HG03025 (cell line): Measurements from ENCODE around the gene ACTN1.

Experiments used
- ATAC-seq: cut with Tn5 transposase; IDR thresholded peaks from one replicate; pipeline ENCODE4 v1.9.1; 2021; ENCODE audit warnings: mild to moderate bottlenecking, moderate library complexity; ENCODE audit not compliant: unreplicated experiment, low FRiP score

Gene ACTN1

DNA sequence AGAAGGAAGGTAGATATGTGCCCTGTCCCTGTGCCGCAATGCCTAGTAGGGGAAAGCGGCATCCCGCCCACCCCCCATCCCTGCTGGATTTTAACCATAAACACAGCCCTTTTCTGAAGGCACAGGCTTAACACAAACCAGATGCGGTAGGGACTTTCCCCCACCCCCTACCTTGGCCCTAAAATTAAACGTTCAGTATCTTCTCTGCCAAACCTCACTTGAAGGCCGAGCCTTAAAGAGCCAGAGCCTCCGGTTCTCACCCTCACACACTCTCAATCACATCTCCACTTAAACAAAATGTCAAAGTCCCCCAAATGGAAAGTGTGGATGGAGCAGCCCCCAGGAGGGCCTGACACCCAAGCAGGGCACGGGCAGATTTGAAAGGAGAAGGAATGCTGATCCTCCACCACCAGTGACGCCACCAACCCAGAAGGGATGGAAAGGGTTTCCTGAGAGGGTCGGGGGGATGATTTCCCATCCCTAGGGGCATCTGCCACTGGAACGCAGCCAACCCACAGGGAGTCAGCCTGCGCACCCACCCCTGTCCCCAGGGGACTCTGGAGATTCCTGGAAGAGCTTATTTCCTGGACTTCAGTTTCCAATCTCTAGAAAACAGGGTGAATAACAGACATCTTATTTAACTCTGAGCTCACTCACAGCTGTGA lies 26.4 kb downstream of the ACTN1 start:
- ATAC-seq, result no peak

- no peak for ATAC-seq
These were observed 27.1 kb downstream of the ACTN1 start for GRCh38 chr14:68951800-68952530.

DNA sequence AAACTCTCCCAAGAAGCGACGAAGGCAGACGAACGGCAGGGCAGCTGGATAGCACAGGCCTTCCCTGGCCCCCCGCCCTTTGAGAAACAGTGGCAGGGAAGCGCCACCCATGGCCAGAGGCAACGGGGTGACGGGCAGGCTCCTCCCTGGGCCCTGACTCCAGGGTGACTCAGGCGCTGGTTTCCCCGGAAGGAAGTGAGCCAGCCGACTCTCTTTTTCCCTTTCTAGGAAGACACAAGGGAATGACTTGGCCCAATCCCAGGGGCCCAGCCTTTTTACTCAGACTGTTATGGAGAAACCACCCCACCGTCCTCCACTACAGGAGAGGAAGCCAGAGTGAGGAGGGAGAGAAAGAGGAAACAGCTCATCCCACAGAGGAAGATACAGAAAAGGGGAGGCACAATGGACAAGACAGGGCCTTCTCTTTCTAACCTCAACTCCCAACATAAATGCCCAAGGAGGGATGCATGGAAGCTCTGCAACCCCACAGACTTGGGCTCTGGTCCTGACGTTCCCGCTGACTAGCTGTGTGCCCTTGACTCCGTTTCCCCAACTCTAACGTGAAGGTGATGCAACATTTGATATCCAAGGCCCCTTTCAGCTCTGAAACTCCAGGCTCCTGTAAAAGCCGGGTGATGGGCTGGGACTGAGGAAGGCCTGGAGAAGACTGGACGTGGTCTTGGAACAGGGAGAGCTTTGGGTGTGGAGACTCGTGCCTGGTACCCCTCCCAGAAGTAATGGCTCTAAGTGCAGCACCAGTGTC lies 27.9 kb downstream of the ACTN1 start:
- no peak for ATAC-seq

DNA sequence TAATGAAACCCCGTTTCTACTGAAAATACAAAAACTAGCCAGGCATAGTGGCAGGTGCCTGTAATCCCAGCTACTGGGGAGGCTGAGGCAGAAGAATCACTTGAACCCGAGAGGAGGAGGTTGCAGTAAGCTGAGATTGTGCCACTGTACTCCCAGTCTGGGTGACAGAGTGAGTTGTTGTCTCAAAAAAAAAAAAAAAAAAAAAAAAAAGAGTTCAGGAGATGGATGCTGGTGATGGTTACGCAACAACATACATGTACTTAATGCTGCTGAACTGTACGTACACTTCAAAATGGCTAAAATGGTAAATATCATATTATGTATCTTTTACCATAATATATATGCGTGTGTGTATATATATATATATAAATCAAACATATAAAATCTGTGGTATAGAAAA lies 29.0 kb downstream of the ACTN1 start:
- ATAC-seq, result no peak

- ATAC-seq, result no peak
These were observed 29.5 kb downstream of the ACTN1 start for GRCh38 chr14:68949601-68949965.

- no peak for ATAC-seq
These were observed 30.2 kb downstream of the ACTN1 start for GRCh38 chr14:68948686-68949600.

GRCh38 chr14:68947802-68948201 lies 31.3 kb downstream of the ACTN1 start:
- ATAC-seq, result no peak

GRCh38 chr14:68946489-68946822 lies 32.6 kb downstream of the ACTN1 start:
- no peak for ATAC-seq

GRCh38 chr14:68945585-68946488 lies 33.3 kb downstream of the ACTN1 start:
- no peak for ATAC-seq

DNA sequence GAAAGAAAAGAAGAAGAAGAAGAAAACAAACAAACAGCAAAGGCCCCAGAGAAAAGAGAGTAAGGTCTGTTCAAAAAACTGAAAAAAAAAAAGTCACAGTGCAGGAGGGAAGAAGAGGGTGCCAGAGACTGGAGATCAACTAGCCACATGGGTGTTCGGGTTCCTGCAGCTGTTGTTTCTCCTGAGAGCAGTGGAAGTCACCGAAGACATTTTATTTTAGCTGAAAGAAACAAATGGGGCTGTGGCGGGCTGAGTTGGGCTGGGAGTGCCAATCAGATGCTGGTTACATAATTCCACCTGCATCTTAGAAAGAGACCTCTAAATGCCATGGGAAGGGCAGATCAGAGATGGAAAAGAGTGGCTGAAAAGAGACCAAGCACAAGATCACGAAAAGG lies 33.9 kb downstream of the ACTN1 start:
- no peak for ATAC-seq

DNA sequence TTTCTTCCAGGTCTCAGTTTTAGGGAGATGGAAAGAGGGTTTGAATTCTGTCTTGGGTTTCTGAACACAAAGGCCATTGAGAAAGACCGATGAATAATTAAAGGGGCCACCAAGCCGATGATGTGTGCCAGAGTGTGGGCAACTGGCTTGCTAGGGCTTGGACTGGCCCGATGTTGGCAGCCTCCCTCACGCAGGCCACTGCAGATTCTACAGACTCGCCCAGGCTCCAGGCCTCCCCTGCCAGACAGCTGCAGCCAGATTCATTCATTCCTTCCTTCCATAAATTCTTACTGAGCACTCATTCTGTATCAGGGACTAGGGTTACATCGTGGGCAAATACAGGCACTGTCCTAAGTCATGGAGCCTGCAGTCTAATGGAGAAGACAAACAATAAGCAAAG lies 34.9 kb downstream of the ACTN1 start:
- ATAC-seq, result no peak

DNA sequence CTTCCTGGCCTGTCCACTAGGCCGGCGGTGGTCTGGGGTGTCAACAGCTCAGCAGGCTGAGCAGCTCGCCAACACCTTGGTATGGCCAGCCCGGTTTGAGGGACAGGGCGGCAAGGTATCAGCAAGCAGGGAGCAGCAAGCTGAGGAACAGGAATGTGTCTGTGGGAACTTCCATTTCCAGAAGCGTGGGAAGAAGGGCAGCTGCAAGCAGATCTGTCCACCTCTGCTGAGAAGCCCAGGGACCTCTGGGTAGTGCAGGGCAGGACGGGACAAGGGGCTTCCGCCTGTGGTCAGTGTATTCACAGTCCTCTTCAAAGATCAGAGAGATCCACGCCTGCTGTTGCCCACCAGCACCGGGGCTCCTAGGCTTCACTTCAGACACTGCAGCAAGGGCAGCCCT lies 36.0 kb downstream of the ACTN1 start:
- ATAC-seq, result no peak

- no peak for ATAC-seq
These were observed 36.6 kb downstream of the ACTN1 start for GRCh38 chr14:68942296-68943035.

DNA sequence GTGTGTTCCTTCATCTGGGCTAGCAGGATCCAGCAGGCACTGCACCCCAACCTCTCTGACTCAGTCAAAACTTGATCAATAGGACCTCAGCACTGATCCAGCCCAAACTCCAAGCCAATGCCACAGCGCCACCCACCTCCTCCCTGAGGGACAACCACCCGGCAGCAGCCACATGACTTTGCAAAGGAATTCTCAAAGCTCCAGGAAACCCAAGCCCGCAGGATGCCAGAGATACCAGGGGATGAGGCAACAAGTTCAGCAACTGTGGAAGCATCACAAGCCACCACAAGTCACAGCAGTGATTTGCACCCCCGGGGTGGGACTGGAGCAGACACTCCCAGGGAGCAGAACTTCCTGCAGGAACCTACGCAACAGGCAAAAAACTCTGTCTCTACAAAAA lies 37.3 kb downstream of the ACTN1 start:
- no peak for ATAC-seq

DNA sequence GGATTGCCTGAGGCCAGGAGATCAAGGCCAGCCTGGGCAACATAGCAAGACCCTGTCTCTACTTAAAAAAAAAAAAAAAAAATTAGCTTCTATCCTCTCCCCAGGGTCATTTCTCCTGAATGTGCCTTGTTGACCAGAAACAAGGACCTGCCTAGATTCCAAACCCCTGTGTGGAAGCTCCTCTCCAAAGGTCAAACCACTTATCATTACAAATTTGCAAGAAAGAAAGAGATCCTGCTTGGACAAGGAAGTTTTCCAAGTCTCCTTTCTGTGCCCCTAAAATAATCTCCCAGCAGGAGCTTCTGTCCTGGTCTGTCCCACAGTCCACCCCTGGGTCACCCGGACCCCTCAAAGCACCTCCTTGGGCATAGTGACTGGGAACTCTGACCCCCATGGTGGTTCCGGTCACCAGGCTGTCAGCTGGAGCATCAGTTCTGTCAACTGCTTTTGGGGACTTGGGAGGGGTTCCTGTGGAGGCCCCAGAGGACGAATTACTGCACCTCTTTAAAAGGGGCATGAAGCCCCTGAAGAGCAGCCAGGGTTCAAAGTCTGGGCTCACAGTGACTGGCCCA lies 38.4 kb downstream of the ACTN1 start:
- no peak for ATAC-seq

- ATAC-seq, result no peak
These were observed 39.0 kb downstream of the ACTN1 start for GRCh38 chr14:68939893-68940613.

DNA sequence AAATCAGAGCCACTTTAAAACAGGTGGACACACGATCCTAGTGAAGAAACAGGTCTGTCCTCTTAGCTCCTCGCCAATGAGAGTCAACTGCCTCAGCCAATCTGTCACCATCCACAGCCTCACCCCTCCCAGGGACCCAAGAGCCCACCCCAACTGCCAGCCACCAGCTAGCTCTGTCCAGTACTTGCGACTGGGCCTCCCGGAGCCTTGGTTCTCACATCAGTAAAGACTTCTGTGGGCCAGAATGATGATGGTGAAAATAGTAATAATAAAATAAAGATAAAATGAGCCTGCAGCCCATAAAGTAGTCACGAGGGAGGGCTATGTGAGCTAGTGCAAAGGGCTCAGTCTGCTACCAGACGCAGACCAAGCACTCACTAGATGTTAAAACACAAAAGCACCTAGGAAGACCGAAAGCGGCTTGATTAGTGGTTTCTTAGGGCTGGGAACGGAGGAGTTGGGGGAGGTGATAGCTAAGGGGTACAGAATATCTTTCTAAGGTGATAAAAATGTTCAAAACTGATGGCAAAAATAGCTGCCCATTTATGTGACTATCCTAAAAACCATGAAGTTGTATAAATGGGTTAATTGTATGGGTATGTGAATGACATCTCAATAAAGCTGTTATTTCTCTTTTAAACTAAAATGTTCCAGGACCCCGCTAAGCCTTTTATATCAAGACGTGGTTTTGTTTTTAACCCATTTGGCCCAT lies 39.8 kb downstream of the ACTN1 start:
- ATAC-seq, result no peak
